GM19023 (cell line): ENCODE results near the gene UNC13B.
"Not testable (repeated sequence)": the region's sequence is repeated elsewhere in the genome, so short reads cannot be mapped to it uniquely, and the experiment has no call there.

Experiments used
- ATAC-seq: cut with Tn5 transposase; IDR thresholded peaks from one replicate; pipeline ENCODE4 v1.9.1; 2021; ENCODE audit warnings: mild to moderate bottlenecking, moderate library complexity; ENCODE audit not compliant: unreplicated experiment

UNC13B gene

DNA sequence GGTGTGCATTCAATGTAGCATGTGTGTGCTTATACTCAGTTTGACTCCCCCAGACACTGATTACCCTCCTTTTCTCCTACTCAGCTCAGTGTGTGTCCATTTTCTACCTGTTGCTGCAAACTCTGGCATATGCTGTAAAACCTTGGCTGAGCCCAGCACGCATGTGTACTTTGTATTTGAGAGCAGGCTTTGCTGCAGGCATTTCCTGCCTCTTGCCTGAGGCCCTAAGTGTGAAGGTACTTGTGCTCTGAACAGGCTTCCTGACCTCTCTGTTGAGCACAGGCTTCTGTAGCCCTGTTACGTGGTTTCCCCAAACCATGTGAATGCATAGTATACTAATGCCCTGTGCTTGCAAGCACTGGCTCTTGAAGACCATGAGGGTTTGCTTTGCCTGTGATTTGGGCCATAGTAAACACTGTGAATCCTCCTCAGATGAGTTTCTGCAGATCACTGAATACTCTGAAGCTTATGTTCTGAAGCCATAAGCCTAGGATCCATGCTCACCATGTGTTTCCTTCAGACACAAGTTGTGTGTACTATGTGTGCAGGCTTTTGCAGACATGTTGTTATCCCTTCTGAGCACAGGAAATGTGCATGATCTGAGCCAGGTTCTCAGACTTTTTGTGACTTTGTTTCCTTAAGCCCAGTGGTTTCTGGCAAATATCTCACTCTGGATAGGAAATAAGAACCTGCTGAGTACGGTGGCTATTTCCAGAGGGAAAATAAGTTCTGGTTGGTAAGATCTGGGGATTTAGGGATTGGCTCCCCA, 203.2 kb downstream of the UNC13B start:
- no peak for ATAC-seq

DNA sequence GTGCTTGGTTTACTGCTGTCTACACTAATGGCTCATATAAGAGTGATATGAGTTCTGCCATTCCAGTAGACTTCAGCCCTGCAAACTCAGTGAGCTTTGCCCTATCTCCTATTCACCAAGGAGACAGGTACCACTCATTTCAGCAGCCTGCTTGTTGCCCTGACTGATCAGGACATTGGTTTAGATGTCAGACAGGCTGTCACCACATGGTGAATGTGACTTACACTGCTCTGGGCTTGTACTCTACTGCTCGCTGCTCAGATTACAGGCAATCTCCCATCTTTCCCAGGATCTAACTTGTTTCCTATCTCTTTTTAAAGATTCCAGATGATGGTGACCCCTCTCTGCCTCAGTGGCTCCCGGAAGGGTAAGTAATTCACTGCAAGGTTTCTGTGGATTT, 204.8 kb downstream of the UNC13B start:
- ATAC-seq, result no peak

DNA sequence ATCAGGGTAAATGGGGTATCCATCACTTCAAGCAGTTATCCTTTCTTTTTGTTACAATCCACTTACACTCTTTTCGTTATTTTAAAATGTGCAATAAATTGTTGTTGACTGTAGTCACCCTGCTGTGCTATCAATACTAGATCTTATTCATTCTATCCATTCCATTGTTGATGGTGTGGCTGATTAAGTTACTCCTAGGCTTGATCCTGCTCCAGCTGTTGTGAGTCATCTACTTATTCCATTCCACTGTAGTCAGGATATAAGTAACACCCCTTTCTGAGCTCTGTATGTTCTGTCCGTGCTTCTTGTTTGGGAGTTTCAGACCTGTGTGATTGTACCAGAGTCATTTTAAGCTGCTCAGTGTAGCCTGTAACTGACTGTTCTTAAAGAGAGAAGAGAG, 205.6 kb downstream of the UNC13B start:
- ATAC-seq, result no peak

DNA sequence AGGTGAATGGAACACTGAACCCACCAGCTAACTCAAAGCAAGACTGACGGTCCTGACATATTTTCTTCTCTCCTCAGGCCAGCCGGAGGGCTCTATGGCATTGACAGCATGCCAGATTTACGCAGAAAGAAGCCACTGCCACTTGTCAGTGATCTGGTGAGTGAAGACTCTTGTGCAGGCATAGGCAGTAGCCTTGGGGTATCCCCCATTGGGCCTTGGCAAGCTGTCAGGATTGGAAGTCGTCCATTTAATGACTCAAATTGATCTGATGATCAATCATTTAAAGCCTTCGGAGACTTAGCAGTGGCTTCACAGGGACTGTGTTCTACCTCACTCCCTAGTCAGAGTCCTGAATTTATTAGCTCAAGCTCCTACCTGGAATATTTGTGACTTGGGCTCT, 208.4 kb downstream of the UNC13B start:
- ATAC-seq, result no peak

DNA sequence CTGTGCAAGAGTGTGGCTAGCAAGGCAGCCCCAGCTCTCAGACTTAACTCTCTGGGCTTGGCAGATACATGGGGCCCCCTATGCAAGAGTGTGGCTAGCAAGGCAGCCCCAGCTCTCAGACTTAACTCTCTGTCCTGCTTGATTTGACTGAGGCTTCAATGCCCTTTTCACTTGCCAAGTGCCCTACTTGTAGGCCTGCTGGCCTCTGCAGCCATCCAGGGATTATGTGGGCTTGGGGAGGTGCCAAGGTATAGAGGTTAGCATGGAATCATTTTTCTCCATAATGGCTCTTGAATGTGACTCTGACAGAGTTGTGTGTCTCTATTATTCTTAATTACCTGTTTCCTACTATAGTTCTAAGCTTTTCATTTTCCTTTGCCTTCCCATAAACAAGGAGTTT, 212.6 kb downstream of the UNC13B start:
- no peak for ATAC-seq

DNA sequence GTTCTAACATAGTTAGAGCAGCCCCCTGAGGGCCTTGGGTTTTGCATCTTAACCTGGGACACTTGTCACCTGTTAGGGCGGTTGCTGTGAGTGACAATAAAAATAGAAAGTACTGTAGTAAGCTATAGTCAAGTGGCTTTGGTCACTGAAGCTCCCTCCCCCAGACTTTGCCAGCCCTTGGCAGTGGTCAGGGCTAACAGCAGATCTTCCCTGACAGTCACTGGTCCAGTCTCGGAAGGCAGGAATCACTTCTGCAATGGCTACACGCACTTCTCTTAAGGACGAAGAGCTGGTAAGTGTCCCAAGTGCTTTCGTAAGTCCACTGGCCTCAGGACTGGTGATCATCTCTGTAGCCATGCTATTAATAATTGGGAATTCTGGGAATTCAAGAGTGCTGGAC, 213.1 kb downstream of the UNC13B start:
- ATAC-seq, result no peak

DNA sequence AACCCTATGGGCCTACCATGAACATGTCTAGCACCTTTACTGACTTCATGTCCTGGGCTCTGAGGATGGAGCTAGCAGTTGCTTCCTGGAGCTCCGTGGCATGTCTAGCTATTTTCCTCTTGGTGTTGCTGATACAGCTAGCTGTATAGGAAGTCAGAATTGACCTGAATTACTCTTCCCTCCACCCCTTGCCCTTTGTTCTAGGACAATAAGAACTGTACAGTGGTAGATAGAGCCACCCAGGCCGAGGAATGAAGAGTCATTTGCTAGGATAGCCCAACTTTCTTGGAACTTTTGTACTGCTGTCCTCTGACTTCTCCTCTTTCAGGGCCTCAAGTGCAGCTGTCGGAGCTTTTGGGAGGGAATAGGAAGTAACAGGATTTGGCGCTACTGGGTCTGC, 218.2 kb downstream of the UNC13B start:
- no peak for ATAC-seq

DNA sequence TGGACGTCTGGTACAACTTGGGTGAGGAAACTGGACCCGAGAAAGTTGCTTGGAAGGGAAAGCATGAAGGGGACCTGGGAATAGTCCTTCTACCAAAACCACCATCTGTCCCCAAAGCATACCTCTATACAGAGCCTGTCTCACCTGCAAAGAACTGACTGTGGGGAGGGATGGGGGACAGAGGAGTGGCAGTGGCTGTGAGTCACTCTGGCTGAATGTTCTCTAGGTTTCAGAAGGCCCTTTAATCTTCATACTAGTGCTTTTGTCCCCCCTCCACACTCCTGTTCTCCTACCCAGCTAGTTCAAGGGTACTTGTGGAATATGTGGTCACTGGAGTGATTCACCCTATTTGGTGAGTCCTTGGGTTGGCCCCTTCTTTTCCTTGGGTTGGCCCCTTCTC, 218.8 kb downstream of the UNC13B start:
- no peak for ATAC-seq

DNA sequence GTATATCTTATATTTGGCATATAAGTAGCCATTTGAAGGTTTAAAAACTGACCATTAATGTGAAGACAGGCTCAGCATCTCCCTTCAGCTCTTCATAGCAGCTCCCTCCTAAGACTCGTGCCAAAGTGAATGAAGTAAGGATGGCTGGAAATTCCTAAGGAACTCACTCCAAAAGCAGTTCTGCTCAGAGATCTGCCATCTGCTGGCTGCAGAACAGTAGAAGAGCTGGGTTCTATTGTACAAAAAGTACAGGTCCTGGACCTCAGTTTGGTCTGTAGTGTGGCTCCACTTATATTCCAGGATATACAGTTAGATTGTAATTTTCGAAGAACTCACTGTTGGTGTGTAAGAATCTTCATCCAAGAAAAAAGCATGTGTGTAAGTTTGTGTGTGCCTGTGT, 223.2 kb downstream of the UNC13B start:
- no peak for ATAC-seq

DNA sequence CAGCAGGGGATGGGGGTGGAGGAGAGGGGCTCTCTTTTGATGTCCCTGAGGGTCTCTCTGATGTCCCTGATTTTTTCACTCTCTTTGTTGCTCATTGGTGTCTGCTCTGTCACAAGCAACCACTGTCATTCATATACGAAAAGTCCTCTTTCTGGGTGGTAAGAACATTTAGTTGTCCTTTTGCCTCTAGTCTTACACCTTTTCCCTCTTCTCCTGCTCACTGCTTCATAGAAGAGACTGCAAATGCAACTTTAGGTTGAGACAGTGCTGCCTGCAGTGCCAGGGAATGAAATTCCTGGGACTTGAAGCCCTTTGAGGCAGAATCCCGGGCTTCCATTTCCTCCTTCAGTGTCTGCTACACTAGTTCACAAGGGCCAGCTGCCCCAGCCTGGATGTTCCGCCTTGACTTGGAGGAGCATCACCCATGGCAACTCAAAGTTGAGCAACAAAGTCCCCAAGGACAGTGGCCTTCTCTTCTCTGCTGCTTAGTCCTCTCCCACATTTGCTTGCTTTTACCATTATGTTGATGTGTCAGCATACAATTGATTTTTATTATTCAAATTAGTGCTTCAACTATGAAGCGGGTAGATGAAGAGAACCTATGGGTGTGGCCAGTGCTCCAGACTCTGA, 233.4 kb downstream of the UNC13B start:
- ATAC-seq, result no peak

DNA sequence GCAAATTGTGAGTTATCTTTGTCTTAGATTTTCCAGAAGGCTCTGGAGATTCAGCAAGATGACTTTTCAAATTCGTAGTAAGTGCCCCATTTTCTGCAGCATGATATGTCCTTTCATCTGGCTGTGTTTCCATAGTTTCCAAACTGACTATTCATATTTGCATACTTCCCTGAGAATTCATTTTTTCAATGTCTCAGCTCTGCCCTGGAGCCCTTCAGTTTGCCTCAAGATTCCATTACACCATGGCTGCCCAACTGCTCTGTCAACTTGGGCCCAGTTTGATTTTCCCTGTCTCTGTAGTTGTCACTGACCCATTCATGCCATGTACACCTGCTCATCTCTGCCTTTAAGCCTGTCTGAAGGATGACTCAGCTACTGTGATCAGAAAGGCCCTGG, 233.9 kb downstream of the UNC13B start:
- ATAC-seq, result no peak

DNA sequence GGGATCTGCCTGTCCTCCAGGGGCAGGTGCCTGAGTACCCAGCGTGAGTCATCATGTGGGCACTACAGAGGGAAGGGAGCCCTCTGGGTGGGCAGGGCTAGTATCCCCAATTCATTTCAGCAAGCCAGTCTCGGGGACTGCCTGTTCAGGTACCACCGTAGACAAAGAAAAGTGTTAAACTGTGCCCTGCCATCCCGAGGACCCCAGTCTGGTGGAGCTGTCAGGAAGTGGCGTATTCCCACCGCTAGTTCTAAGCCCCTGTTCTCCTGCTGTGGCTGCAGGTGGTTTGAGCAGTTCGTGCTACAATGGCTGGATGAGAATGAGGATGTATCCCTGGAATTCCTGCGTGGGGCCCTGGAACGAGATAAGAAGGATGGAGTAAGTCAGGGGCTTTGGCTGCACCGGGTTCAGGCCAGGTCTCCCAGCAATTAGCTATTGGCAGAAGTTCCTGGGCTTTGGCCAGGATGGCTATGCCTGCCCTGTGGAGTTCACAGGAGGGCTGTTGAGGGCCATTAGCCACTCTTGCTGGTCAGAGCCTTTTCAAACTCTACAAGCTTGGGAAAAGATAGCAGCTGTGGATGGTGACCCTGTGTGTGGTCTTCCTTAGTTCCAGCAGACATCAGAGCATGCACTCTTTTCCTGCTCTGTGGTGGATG, 234.9 kb downstream of the UNC13B start:
- no peak for ATAC-seq

DNA sequence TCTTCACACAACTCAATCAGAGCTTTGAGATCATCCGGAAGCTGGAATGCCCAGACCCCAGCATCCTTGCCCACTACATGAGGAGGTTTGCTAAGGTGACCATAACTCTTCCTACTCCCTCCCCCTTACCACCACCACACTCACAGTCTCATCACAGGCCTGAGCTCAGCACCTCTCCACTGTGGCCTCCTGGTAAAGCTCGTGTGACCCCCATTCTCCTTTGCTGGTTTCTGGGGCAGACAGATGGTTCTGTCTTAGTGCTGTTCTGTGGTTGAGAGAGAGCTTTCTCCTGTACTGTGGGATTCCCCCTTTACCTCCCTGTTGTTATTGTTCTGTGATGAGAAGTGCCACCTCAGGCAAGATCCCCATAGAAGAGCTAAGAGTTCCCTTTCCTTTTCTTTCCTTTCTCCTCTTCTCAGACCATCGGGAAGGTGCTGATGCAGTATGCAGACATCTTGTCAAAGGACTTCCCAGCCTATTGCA, 235.4 kb downstream of the UNC13B start:
- ATAC-seq, result no peak

DNA sequence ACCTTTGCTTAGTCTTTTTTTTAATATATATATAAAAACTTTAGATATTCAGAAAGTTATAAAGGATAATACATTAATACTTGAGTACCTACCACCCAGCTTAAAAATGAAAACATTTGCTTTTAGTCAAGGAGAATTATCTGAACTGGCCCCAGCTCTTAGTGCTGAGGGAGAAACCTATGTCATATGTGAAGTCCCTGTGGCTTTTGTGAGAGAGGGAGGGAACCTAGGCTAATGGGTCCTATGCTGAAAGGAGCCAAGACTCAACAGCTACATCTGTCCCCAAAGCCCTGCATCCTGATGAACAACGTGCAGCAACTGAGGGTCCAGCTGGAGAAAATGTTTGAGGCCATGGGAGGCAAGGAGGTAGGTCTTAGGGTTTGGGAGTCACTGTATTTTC, 236.1 kb downstream of the UNC13B start:
- no peak for ATAC-seq

DNA sequence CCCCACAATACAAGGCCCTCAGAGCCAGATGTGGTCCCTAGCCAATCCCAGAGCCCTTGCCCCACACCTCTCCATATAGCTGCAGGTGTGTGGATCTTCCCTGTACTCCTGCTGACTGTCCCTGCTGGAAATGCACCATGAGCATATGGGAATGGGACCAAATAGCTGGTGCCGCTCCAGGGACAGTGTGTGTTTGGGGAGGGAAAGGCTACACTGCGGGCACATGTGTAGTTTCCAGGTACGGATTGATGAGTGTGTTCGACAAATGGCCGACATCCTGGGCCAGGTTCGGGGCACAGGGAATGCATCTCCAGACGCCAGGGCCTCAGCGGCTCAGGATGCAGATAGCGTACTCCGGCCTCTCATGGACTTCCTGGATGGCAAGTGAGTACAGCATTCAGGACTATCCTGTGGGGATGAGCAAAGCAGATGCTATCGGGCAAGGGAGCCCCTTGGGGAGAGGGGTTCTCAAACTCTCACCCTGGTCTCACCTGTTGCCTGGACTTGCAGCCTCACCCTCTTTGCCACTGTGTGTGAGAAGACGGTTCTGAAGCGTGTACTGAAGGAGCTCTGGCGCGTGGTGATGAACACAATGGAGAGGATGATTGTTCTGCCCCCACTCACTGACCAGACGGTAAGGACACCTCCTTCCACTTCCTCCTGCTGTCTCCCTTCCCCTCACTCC, 237.0 kb downstream of the UNC13B start:
- ATAC-seq, result no peak

DNA sequence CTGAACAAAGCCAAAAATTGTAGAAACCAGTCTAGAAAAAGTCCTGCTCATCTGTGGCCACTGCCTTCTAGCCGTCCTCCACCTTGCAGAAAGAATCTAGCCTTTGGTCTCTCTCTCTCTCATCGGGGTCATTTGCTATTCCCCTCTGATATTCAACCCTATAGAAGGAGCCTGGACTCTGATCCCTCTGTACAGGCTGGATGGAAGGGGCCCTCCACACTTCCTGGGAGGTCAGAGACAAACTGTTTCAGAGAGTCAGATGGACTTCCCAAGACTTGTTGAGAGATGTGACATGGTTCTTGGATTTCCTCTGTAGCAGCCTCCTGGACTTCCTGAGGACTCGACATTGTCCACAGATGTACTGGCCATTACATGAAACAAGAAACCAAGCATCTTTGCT, 243.1 kb downstream of the UNC13B start:
- no peak for ATAC-seq

DNA sequence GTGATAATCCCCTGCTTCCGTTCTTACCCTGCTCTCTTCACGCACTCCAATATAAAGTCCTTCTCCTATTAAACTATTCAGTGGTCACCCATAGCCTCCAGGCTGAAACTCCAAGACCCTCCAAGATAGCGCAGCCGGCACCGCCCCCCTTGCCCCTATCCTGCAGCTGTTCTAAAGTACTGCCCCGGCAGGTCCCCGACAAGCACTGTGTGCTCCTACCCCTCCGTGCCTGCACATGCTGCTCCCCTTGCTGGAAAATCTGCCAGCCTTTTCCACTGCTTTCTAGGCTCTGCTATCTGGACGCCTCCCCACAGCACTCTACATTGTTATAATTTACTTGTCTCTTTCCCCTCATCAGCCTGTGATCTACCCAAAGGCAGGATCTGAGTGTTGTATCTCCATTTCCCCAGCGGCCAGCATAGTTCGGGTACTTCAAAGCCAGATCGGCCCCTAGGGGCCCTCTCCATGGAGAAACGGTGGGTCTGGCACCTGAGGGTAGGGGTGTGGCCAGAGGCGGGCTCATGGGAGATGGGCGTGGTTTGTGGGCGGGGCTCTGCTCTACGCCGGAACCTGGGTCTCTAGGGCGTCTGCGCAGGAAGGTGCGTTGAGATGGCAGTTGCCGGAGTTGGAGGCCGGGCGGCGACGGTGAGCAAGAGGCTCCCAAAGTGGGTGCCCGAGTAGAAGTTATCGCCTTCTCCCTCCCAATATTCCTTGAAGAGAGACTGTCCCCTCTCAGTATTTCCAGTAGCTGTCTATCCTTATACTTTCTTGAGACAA, 244.6 kb downstream of the UNC13B start:
- ATAC-seq, result no peak

DNA sequence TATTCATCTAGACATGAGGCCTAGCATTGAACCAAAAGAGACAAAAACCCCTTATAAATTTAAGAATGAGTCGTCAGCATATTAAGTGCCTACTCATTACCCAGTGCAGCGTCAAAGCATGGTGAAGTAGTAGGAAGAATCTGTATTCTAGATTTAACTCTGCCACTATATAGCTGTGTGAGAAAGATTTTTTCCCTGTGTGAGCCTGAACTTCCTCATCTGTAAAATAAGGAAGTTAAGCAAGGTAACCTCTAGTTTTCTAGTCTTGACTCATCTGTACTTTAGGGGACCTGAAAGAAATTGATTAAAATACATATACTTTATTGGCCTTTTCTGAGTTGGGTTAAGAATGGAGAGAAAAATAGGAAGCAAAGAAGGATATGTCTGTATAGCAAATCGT, 246.0 kb downstream of the UNC13B start:
- no peak for ATAC-seq

DNA sequence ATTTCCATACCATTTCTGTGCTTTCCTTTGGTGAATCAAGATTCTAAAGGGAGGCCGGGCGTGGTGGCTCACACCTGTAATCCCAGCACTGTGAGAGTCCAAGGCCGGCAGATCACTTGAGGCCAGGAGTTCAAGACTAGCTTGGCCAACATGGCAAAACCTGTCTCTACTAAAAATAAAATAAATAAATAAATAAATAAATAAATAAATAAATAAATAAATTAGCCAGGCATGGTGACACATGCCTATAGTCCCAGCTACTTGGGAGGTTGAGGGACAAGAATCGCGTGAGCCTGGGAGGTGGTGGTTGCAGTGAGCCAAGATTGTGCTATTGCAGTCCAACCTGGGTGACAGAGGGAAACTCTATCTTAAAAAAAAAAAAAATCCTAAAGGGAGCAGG, 247.6 kb downstream of the UNC13B start:
- ATAC-seq, result not testable (repeated sequence)

DNA sequence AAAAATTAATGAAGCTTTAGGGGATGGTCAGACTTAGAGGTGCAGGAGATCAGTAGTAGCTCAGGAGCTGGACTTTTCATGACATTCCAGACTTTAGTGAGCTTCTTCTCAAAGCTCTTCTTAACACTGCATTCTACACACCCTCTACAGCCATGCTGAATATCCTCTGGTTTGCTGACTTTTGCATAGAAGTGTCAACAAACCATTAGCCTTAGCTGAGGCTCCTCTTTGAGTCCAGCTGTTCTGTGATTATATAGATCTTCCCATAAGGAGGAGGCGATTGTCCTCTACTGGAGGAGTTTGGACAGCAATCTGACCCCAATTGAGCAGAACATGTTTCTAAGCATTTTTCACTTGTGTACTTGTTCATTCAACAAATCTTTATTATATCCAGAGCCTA, 253.1 kb downstream of the UNC13B start:
- ATAC-seq, result no peak
